A549 treated with GW870086 at 1 μM for 4 hours (cell line): Measurements from ENCODE around the gene PGK1. TPM values are rescaled to one million over a fixed set of nuclear protein-coding genes. Genes with fewer than 3 reads are reported as not detected.

Experiments used
- total RNA-seq: library from RNA; stranded (reverse); fragments of 200-300 nt; extraction: Qiagen RNA extraction; gene quantifications from 5 replicates; pipeline ENCODE4 v1.2.3, GENCODE V29; 2022; ENCODE audit warnings: low read depth

Gene PGK1
- 534 to 637 TPM (median 606 TPM) in 5 replicates for total RNA-seq

GRCh38 chrX:78103623-78104446 is at the start of gene PGK1:
Gene PGK1, plus strand, starts transcription at chrX:78104248. Its CDS starts 93 bp downstream, at chrX:78104341.

GRCh38 chrX:78139160-78140123 is 35.4 kb downstream of the PGK1 start, which contains the start of gene TAF9B:
Gene TAF9B, minus strand, starts transcription at chrX:78139650. Its CDS starts 39 bp downstream, at chrX:78139611.

Other genes starting within 250 kb of the PGK1 start
- 32.0 to 49.0 TPM (median 40.0 TPM) in 5 replicates for gene MAGT1, start 208.8 kb upstream of the PGK1 start, total RNA-seq
- gene COX7B, start 204.8 kb upstream of the PGK1 start, total RNA-seq, result 571 to 740 TPM (median 607 TPM) in 5 replicates
- gene ATP7A, start 193.6 kb upstream of the PGK1 start, total RNA-seq, result 2.6 to 3.7 TPM (median 3.6 TPM) in 5 replicates
- 0.35 to 0.55 TPM (median 0.44 TPM) in 4 of 5 replicates, not detected in the other for gene PGAM4, start 134.6 kb upstream of the PGK1 start, total RNA-seq
- 10.0 to 14.1 TPM (median 11.7 TPM) in 5 replicates for gene TAF9B, start 35.4 kb downstream of the PGK1 start, total RNA-seq
- not detected in 5 replicates for gene CYSLTR1, start 223.4 kb downstream of the PGK1 start, total RNA-seq